K562 (cell line): ENCODE results near the gene CHST14. TPM values are rescaled to one million over a fixed set of nuclear protein-coding genes. Genes with fewer than 3 reads are reported as not detected.

Experiments
- ATAC-seq: fragments of 200-7000 bp; cut with Tn5 transposase; 3 replicates; pipeline ENCODE4 v1.9.1; 2020; ENCODE audit warnings: moderate library complexity
- BruUV-seq: library from RNA; stranded (reverse); fragments of 400-500 nt; replicated peaks from 2 replicates; lab custom pipeline; 2021; lab: Mats Ljungman, UMichigan
- CTCF ChIA-PET: fragments of 300-600 bp; formaldehyde crosslinking; extraction: SDS; loops from one replicate; lab custom pipeline; 2021; ENCODE audit warnings: low intra/inter-chr PET ratio; lab: Yijun Ruan, JAX
- POLR2A ChIA-PET: fragments of 300-600, 350-650 bp; sonication (Branson Sonifier 250); formaldehyde crosslinking; extraction: SDS; loops from one replicate; lab custom pipeline; 2021; ENCODE audit warnings: antibody characterized with exemption, inconsistent platforms; lab: Yijun Ruan, JAX
- DNase-seq, 4 experiments: peaks; one replicate each; pipeline versions ENCODE4 v3.0.0 to v3.0.0-alpha.2; 2011 to 2018; ENCODE audit warnings: low spot score in 3 of 4, mixed read lengths in 3 of 4; ENCODE audit errors: extremely low read depth in 1 of 4
- FAIRE-seq: peaks from 2 replicates; lab custom pipeline; 2011; peaks lifted over from hg19 to GRCh38; lab: Jason Lieb, UNC
- H2AFZ ChIP-seq: 2 replicates; pipeline ENCODE4 v1.6.0; 2011; ENCODE audit warnings: low read depth, low read length, control low read depth, inconsistent platforms
- H3K27ac ChIP-seq: fragments of 200-600 bp; 3 replicates; pipeline ENCODE4 v1.8.0; 2011; ENCODE audit warnings: low read depth, mild to moderate bottlenecking, control low read depth, inconsistent platforms, low read length, moderate library complexity, mixed read lengths; ENCODE audit errors: extremely low read depth
- H3K27me3 ChIP-seq, 2 experiments: fragments of 300-600 bp in 1 of 2; 2 replicates in 1 of 2; 3 replicates in 1 of 2; pipeline versions ENCODE4 v1.6.0 to v1.8.0; 2011; ENCODE audit warnings: inconsistent platforms in 2 of 2, low read length in 2 of 2, mild to moderate bottlenecking in 1 of 2, mixed read lengths in 1 of 2, moderate library complexity in 1 of 2; ENCODE audit not compliant: control insufficient read depth in 2 of 2, insufficient read depth in 2 of 2
- H3K36me3 ChIP-seq: fragments of 300-600 bp; 3 replicates; pipeline ENCODE4 v1.8.0; 2011; ENCODE audit warnings: mild to moderate bottlenecking, low read length, inconsistent platforms; ENCODE audit not compliant: control insufficient read depth, insufficient read depth
- H3K4me1 ChIP-seq, 2 experiments: fragments of 200-600 bp in 1 of 2; replicated peaks in 1 of 2; 2 replicates in 1 of 2; 3 replicates in 1 of 2; pipeline versions ENCODE4 v1.5.1 to v1.8.0; 2011; ENCODE audit warnings: inconsistent platforms in 2 of 2, low read length in 2 of 2, mild to moderate bottlenecking in 1 of 2, mixed read lengths in 1 of 2, moderate library complexity in 1 of 2; ENCODE audit not compliant: control insufficient read depth in 2 of 2, insufficient read depth in 2 of 2
- H3K4me2 ChIP-seq: 2 replicates; pipeline ENCODE4 v1.6.1; 2011; ENCODE audit warnings: low read length, control low read depth, inconsistent platforms, mixed read lengths; ENCODE audit not compliant: insufficient read depth
- H3K4me3 ChIP-seq: fragments of 200-600 bp; sonication (generic), shearing (Covaris generic); 2 replicates; pipeline ENCODE4 v1.5.1; 2016; ENCODE audit warnings: control low read depth, inconsistent platforms
- H3K79me2 ChIP-seq: fragments of 200-600 bp; 3 replicates; pipeline ENCODE4 v1.8.0; 2011; ENCODE audit warnings: low read length, inconsistent platforms; ENCODE audit not compliant: control insufficient read depth, insufficient read depth
- H3K9ac ChIP-seq, 2 experiments: 2 replicates each; pipeline versions ENCODE4 v1.6.0 to v1.6.1; 2011; ENCODE audit warnings: low read depth in 2 of 2, low read length in 2 of 2, control low read depth in 1 of 2, inconsistent platforms in 1 of 2, mild to moderate bottlenecking in 1 of 2, mixed read lengths in 1 of 2; ENCODE audit not compliant: insufficient read depth in 1 of 2
- H3K9me1 ChIP-seq: one replicate; pipeline ENCODE4 v1.6.0; 2011; ENCODE audit warnings: inconsistent platforms, mild to moderate bottlenecking, low read length, moderate library complexity; ENCODE audit not compliant: control insufficient read depth, insufficient read depth
- H3K9me3 ChIP-seq: replicated peaks from 2 replicates; pipeline ENCODE4 v1.5.1; 2011; ENCODE audit warnings: low read depth, low read length, inconsistent platforms; ENCODE audit not compliant: control insufficient read depth, insufficient read depth
- H4K20me1 ChIP-seq: replicated peaks from 2 replicates; pipeline ENCODE4 v1.6.1; 2011; ENCODE audit warnings: low read length, inconsistent platforms, mixed read lengths; ENCODE audit not compliant: control insufficient read depth, insufficient read depth
- CBX8 ChIP-seq: fragments of 200-600 bp; sonication (generic); IDR thresholded peaks from 2 replicates; pipeline ENCODE4 v1.6.1; 2012; ENCODE audit warnings: borderline replicate concordance, mixed run types, low read depth, mild to moderate bottlenecking, moderate library complexity, mixed read lengths, low read length, control low read depth, inconsistent platforms; ENCODE audit not compliant: poor library complexity, severe bottlenecking; ENCODE audit errors: extremely low read depth
- CHD1 ChIP-seq: fragments of 200-600 bp; sonication (generic); IDR thresholded peaks from one replicate; pipeline ENCODE4 v1.6.1; 2012; ENCODE audit warnings: mild to moderate bottlenecking, moderate library complexity, low read length, inconsistent platforms
- DDX20 ChIP-seq: fragments of 450-650 bp; IDR thresholded peaks from 2 replicates; pipeline ENCODE4 v1.6.1; 2016; ENCODE audit warnings: missing genetic modification characterization, low read depth, mild to moderate bottlenecking, missing compliant biosample characterization, moderate library complexity
- EHMT2 ChIP-seq: fragments of 450-650 bp; IDR thresholded peaks from 2 replicates; pipeline ENCODE4 v1.6.1; 2018; ENCODE audit warnings: antibody characterized with exemption
- ERF ChIP-seq: fragments of 450-650 bp; formaldehyde crosslinking; IDR thresholded peaks from 2 replicates; pipeline ENCODE4 v1.4.0; 2020; ENCODE audit warnings: mild to moderate bottlenecking, mixed read lengths
- HDGF ChIP-seq: fragments of 450-650 bp; IDR thresholded peaks from 2 replicates; pipeline ENCODE4 v1.6.1; 2016
- POLR3A ChIP-seq: IDR thresholded peaks from 2 replicates; pipeline ENCODE4 v1.6.1; 2011; ENCODE audit warnings: borderline replicate concordance, mild to moderate bottlenecking, moderate library complexity; ENCODE audit not compliant: insufficient read length, insufficient read depth; ENCODE audit errors: extremely low read depth
- PTTG1 ChIP-seq: fragments of 450-650 bp; IDR thresholded peaks from 2 replicates; pipeline ENCODE4 v1.6.1; 2016; ENCODE audit warnings: low read depth, mild to moderate bottlenecking, missing genetic modification characterization, missing compliant biosample characterization
- RAD21 ChIP-seq, 2 experiments: fragments of 250-450 bp in 1 of 2; fragments of 450-650 bp in 1 of 2; sonication (Bioruptor Pico) in 1 of 2; formaldehyde crosslinking in 1 of 2; IDR thresholded peaks in 1 of 2; conservative IDR thresholded peaks in 1 of 2; 2 replicates each; pipeline versions ENCODE4 v1.4.0 to v1.8.0; 2020 to 2022; ENCODE audit warnings: mild to moderate bottlenecking in 2 of 2, moderate library complexity in 1 of 2
- RFX5 ChIP-seq: IDR thresholded peaks from 2 replicates; pipeline ENCODE4 v1.6.1; 2011; ENCODE audit warnings: low read depth, mild to moderate bottlenecking, improper control_type of control experiment, low read length
- RNF2 ChIP-seq: sonication (generic); IDR thresholded peaks from 2 replicates; pipeline ENCODE4 v1.6.1; 2016
- SNAPC5 ChIP-seq: fragments of 250-450 bp; sonication (Bioruptor Pico); IDR thresholded peaks from 2 replicates; pipeline ENCODE4 v1.8.0; 2021; ENCODE audit warnings: moderate library complexity, mild to moderate bottlenecking, inconsistent platforms
- SPI1 ChIP-seq: IDR thresholded peaks from 2 replicates; pipeline ENCODE4 v1.6.1; 2011; ENCODE audit warnings: low read depth, low read length, control low read depth, borderline replicate concordance
- TAF1 ChIP-seq: IDR thresholded peaks from 2 replicates; pipeline ENCODE4 v1.6.1; 2011; ENCODE audit warnings: mild to moderate bottlenecking, low read length, moderate library complexity; ENCODE audit not compliant: insufficient read depth, control insufficient read depth, severe bottlenecking; ENCODE audit errors: extremely low read depth
- TRIM28 ChIP-seq: fragments of 450-650 bp; IDR thresholded peaks from 2 replicates; pipeline ENCODE4 v1.6.1; 2017
- ZBTB9 ChIP-seq: fragments of 450-650 bp; formaldehyde crosslinking; IDR thresholded peaks from 2 replicates; pipeline ENCODE4 v1.4.0; 2020; ENCODE audit warnings: mild to moderate bottlenecking, moderate library complexity
- ZNF134 ChIP-seq: fragments of 250-450 bp; sonication (Bioruptor Pico); conservative IDR thresholded peaks from 2 replicates; pipeline ENCODE4 v1.4.0; 2020
- ZNF253 ChIP-seq: fragments of 250-450 bp; sonication (Bioruptor Pico); conservative IDR thresholded peaks from 2 replicates; pipeline ENCODE4 v1.6.1; 2021; ENCODE audit warnings: mild to moderate bottlenecking
- ZNF282 ChIP-seq: sonication (generic); formaldehyde crosslinking; IDR thresholded peaks from 2 replicates; pipeline ENCODE4 v1.8.1; 2023; ENCODE audit warnings: missing genetic modification reagents
- ZNF639 ChIP-seq, 2 experiments: fragments of 200-800 bp in 1 of 2; sonication (Bioruptor generic) in 1 of 2; sonication (generic) in 1 of 2; formaldehyde crosslinking in 1 of 2; IDR thresholded peaks in 1 of 2; conservative IDR thresholded peaks in 1 of 2; 2 replicates each; pipeline versions ENCODE4 v1.5.0 to v1.6.1; 2016 to 2020; ENCODE audit warnings: missing compliant biosample characterization in 1 of 2, missing genetic modification characterization in 1 of 2, missing genetic modification reagents in 1 of 2
- ZNF79 ChIP-seq: fragments of 250-450 bp; sonication (Bioruptor Pico); IDR thresholded peaks from 2 replicates; pipeline ENCODE4 v1.4.0; 2020; ENCODE audit warnings: low read depth, mild to moderate bottlenecking, moderate library complexity
- WGBS: fragments of 100-300 bp; shearing (Covaris generic); methylation state at CpG from one replicate; pipeline ENCODE4 v1.1.6; 2016; ENCODE audit warnings: low coverage, mixed read lengths; ENCODE audit not compliant: insufficient coverage; ENCODE audit errors: missing lambda C conversion rate; 5-methylcytosine and 5-hydroxymethylcytosine counted together
- in situ Hi-C: fragments of 300-500 bp; cut with MboI; formaldehyde crosslinking; loops from 4 replicates; pipeline ENCODE4 v1.15.0; 2018; ENCODE audit warnings: inconsistent platforms, mixed read lengths
- intact Hi-C: fragments of 100-400 bp; cut with micrococcal nuclease; formaldehyde crosslinking; loops from 2 replicates; pipeline ENCODE4 v1.14.2; 2022
- polyA plus RNA-seq, 8 experiments: library from polyadenylated mRNA; depleted of rRNA in 4 of 8; stranded (reverse) in 5 of 8; unstranded in 3 of 8; fragments of >200 nt; fragmentation: Nextera tagmentation in 2 of 8; fragmentation: Illumina TruSeq in 1 of 8; extraction: Ambion mirVana in 2 of 8; extraction: Trizol in 1 of 8; gene quantifications; 2 replicates each; pipeline versions ENCODE4 v1.2.1 to v1.2.3, GENCODE V29; 2011 to 2014; ENCODE audit warnings: inconsistent platforms in 1 of 8, missing spikeins in 1 of 8
- total RNA-seq, 7 experiments: library from RNA; depleted of rRNA in 6 of 7; stranded (reverse); fragments of >200 nt in 6 of 7; fragmentation: Illumina TruSeq in 2 of 7; extraction: Trizol in 2 of 7; gene quantifications; 2 replicates each; pipeline versions ENCODE4 v1.2.1 to v1.2.3, GENCODE V29; 2011 to 2021; ENCODE audit warnings: low replicate concordance in 1 of 7

The CHST14 gene
- total and polyA plus RNA-seq, 9 of the 15 experiments (the other 6 are each of a cell fraction or from before 2014, with no cell fraction given) = 1.6 to 12.1 (median 4.5) TPM

GRCh38 chr15:40430271-40430805 is 40.4 kb upstream of the CHST14 start:
- H3K36me3 ChIP-seq = no peaks in the 10 kb centered on the region
- DNase-seq (peak; percentile 64 to 82 (median 71)), ATAC-seq (peak; percentile 88), FAIRE-seq (peak; percentile 82)
- in situ Hi-C loops = no loop called here
- H3K27ac ChIP-seq = no peak overlapping the region; the same call in 2 of the 3 replicates
- peak overlapping the region; percentile 43 for H2AFZ ChIP-seq
- ChIA-PET POLR2A (interaction anchor here (1.5 to 3.4 kb wide), 2 partner anchors 9 to 102 kb away, joined by 4 to 16 read pairs; partner anchors contain the start of gene BAHD1), CTCF (interaction anchor here (0.7 kb wide), 1 partner anchor 79 kb away, joined by 4 read pairs; no protein-coding TSS in a partner anchor)
- H3K4me3 ChIP-seq = no peak overlapping the region
- H3K9ac ChIP-seq = peak overlapping the region in 1 of 2 experiments; percentile 51; a peak in 1 of 4 replicates
- H3K9me3 ChIP-seq = no peaks in the 10 kb centered on the region
- BruUV-seq = no TSS peak
- no peaks in the 10 kb centered on the region for H3K9me1 ChIP-seq
- 4% methylated on average over 10 of the region's 10 CpGs for WGBS
- peaks cover 28 to 34% of the 10 kb centered on the region in 2 experiments; a peak in 4 of 5 replicates for H3K4me1 ChIP-seq
- H3K79me2 ChIP-seq = no peaks in the 10 kb centered on the region
- H4K20me1 ChIP-seq = no peaks in the 10 kb centered on the region
- H3K4me2 ChIP-seq = peak overlapping the region; percentile 63
- no peaks in the 10 kb centered on the region for H3K27me3 ChIP-seq
- intact Hi-C loops = no loop called here
- TF ChIP-seq PTTG1 = no peak
- TF ChIP-seq ZNF253 = no peak
- TF ChIP-seq ZNF639 (CRISPR knock-in tag; conservative IDR thresholded peaks at IDR 0.05 in 1 of 2, IDR thresholded peaks at IDR 0.05 in 1 of 2) = no peak
- TF ChIP-seq HDGF = no peak
- no peak for TF ChIP-seq POLR3A
- TF ChIP-seq CBX8 = no peak
- peak; percentile 19; the same call in 1 of the 2 replicates for TF ChIP-seq EHMT2
- TF ChIP-seq ZNF282 (CRISPR knock-in tag) = no peak
- TF ChIP-seq CHD1 = no peak
- TF ChIP-seq ZBTB9 (CRISPR knock-in tag) = no peak
- TF ChIP-seq ZNF79 (CRISPR knock-in tag) = no peak
- no peak for TF ChIP-seq TAF1
- no peak for TF ChIP-seq SNAPC5 (CRISPR knock-in tag)
- no peak for TF ChIP-seq RNF2
- no peak for TF ChIP-seq ZNF134 (CRISPR knock-in tag)
- TF ChIP-seq DDX20 = no peak
- no peak for TF ChIP-seq SPI1
- TF ChIP-seq TRIM28 = no peak
- TF ChIP-seq RFX5 = no peak
- no peak for TF ChIP-seq ERF
- TF ChIP-seq RAD21 (CRISPR knock-in tag; conservative IDR thresholded peaks at IDR 0.05 in 1 of 2, IDR thresholded peaks at IDR 0.05 in 1 of 2) = no peak
